ENCODE measurements around the gene RECK.

RECK gene

DNA sequence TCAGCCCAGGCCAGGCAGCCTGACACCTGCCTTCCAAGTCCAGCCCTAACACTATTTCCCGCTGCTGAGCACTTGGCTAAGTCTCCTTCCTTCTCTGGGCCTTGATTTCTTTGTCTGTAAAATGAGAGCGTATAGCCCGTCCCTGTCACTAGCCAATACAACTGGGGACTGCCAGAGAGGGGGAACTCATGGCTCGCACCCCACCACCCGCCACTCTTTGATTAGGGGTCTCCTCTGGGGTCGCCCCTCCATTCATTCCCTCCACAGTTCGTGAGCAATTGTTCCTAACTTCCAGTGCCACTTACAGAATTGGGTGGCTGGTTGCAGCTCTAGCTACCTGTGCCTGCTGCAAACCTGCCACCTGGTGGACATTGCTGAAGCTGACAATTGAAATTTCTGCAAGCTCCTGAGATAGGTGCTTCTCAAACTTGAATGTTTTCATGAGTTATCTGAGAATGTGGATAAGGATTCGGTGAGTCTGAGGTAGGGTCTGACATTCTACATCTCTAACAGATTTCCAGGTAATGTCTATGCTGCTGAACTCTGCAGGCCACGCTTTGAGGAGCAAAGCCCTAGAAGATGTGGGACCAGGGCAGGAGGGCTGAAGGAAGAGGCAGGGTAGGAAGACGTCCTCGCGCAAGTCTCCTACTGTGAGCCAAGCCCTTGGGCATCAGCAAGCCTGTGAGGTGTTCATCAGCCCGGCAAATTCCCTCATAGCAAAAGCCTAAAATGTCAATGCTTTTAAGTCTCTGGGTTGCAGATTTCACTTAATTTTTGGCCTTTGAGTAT, 13.3 kb upstream of the RECK start:
- intact Hi-C loops (cut with DNase I), result loop anchor here (2.0 kb wide), 1 partner anchor 69 kb away; no protein-coding TSS in a partner anchor
- DNase-seq, result peak; percentile 37 to 92 (median 70)

- intact Hi-C loops (cut with DNase I), result no loop called here
- no peak for DNase-seq
These were observed 11.0 kb upstream of the RECK start for GRCh38 chr9:36025746-36026145.

DNA sequence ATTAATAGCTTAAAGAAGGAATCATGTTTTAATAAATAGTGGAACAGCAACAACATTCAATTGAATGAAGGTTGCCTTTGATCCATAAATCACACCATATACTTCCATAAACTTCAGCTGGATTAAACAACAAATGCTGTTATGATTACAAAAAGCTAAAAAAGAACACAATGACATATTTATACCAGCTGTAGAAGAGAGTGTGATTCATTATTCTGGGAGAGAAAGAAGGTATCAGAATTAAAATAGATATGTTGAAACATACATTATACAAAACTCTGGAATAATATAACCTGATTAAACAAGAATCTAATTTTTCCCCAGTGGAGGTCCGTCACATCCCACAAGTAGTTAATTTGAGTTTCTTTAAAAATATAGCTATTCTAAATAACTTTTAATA, 7.5 kb upstream of the RECK start:
- no peak for DNase-seq
- intact Hi-C loops (cut with DNase I), result no loop called here

GRCh38 chr9:36029765-36030528, 6.8 kb upstream of the RECK start:
- intact Hi-C loops (cut with DNase I), result no loop called here
- DNase-seq, result no peak

GRCh38 chr9:36030871-36031270, 5.8 kb upstream of the RECK start:
- DNase-seq, result no peak
- intact Hi-C loops (cut with DNase I), result no loop called here

DNA sequence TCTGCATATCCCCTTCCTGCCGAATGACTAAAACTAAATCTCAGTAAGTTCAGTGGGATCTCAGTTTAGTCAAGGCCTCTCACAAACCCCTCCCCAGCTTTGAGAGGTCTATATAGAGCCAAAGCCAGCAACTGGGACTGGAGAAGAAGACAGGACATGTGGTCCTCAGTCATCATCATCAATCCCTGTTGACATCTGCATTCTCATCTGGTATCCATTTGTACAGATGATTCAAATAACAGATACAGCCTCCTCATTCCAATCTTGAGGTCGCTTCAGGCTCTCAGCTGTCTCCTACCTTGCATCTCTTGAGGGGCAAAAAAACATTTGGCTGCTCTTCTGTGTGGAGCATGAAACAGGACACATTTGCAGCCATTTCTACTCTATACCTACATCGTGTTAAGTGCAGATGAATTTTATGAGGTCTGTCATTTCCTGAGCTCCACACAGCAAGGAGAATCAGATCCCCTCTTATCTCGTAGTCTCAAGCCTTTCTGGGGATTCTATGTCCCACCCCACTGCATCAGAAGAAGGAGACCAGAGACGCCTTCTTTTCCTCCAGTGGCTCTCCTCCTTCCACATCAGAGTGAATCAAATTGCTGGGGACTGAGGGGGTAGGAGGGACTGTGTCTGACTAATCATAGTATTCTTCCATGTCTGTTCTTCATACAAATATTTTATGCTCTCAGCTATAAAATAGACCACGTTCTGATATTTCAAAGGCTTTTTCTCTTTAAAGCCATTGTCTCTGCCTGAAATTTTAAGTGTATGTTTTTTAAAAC, 4.7 kb upstream of the RECK start:
- no peak for DNase-seq
- intact Hi-C loops (cut with DNase I), result no loop called here

DNA sequence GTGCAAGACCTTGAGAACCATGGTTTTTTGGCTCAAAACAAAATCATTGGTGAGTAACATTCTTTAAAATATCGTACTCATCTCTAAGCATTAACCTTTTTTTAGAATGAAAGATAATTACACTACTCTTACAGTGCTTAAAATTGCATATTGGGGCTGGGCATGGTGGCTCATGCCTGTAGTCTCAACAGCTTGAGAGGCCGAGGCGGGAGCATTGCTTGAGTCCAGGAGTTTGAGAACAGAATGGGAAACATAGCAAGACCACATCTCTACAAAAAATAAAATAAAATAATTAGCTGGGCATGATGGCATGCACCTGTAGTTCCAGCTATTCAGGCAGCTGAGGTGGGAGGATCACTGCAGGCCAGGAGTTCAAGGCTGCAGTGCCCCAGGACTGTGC, 2.9 kb upstream of the RECK start:
- intact Hi-C loops (cut with DNase I), result no loop called here

GRCh38 chr9:36034234-36034633, 2.5 kb upstream of the RECK start:
- no peak for DNase-seq
- intact Hi-C loops (cut with DNase I), result no loop called here

More for the DNA sequence above, 2.9 kb upstream of the RECK start:
- DNase-seq, result no peak

DNA sequence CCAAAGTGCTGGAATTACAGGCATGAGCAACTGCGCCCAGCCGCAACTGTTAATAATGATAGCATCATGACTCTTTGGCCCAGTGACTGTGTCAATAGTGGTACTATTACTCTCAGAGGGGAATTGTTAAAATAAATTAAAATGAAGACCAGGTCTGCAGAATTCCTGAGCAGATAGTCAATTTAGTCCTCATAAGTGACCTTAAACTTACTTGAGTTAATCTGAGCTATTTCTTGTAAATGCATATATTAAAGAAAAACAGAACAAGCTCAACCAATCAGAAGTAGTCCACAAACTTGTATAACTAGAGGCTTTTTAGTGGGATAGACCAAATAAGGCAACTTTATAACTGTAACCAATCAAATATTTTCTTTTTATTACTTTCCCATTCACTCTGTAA, 1.7 kb upstream of the RECK start:
- DNase-seq, result no peak
- intact Hi-C loops (cut with DNase I), result no loop called here

DNA sequence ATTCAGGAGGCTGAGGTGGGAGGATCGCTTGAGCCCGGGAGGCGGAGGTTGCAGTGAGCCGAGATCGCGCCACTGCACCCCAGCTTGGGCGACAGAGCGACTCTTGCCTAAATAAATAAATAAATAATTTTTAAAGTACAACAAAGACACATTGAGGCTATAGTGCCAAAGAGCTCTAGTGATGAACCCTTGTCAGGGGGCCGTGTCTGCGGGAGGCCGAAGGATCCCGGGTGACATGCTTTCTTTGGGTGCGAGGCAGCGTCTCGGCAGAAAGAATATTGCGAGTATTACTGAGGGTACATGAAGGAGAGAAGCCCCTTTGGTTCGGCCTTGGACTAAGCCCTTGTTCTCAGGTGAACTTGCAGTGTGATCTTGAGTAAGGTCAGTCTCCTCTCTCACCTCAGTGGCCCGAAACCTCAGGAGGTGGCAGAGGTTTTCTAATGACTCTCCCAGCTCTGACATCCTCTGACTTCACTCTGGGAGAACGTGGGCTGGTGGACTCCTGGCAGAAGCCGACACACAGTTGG, 397 bp upstream of the RECK start:
- intact Hi-C loops (cut with DNase I), result no loop called here
- DNase-seq, result no peak

DNA sequence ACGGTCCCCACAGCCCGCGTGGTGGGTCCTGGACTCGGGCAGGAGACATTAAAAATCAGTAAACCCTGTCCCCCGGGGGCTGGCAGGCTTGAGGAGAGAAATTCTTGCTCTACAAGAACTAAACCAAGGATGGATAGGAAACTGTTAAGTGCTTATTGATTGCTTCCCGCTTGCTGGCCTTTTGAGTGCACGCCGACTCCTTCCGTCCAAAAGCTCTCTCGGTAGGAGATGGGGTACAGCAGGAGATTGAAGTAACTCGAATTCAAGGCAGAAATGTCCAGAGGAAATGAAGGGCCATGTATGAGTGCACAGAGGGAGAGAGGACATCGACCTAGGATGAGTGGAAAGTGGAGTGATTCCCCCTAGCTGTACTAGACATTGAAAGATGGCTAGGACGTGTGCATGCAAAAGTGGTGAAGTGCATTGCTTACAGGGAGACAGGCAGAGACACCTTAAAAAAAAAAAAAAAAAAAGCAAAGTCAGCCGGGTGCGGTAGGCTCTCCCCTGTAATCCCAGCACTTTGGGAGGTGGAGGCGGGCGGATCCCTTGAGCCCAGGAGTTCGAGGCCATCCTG, 923 bp downstream of the RECK start:
- intact Hi-C loops (cut with DNase I), result no loop called here
- DNase-seq, result peak in 3 of 10 donors; percentile 7 to 47 (median 22)

DNA sequence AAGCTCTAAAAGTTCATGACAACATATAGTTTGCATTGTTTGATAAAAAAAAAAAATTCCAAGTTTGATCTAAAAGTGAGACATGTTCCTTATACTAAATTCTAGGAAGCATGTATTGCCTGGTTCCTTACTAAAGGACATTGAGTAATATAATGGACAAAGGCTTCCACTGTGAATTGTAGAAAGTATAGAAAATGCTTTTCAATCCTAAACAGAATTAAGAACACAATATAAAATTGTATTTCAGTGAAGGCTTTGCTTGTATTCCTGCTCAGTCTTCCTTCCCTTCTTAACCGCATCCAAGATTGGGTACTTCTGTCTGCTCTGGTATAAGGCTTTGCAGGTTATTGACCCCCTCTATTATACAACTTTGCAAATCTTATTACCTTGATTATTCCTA, 2.4 kb downstream of the RECK start:
- intact Hi-C loops (cut with DNase I), result no loop called here
- DNase-seq, result no peak

DNA sequence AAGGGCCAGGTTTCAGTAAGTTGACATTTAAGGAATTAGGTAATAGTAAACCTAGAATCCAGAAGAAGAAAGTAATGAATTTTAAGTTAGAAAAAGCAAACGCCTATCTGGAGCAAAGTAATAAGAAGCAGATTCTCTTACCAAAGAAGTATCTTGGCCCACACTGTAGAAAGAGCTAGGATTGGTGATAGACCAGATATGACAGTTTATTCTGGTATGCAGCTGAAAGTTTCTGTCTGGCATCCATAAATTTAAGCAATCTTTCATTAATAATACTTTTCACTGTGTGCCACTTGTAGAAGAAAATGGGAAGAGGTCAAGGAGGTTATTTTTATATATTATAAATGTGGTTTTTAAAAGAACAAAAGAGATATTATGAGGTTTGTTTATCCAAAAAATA, 3.0 kb downstream of the RECK start:
- intact Hi-C loops (cut with DNase I), result no loop called here
- no peak for DNase-seq

GRCh38 chr9:36040271-36040925, 3.7 kb downstream of the RECK start:
- intact Hi-C loops (cut with DNase I), result no loop called here

GRCh38 chr9:36041506-36041905, 4.8 kb downstream of the RECK start:
- no peak for DNase-seq
- intact Hi-C loops (cut with DNase I), result no loop called here

More at GRCh38 chr9:36040271-36040925, 3.7 kb downstream of the RECK start:
- DNase-seq, result no peak

DNA sequence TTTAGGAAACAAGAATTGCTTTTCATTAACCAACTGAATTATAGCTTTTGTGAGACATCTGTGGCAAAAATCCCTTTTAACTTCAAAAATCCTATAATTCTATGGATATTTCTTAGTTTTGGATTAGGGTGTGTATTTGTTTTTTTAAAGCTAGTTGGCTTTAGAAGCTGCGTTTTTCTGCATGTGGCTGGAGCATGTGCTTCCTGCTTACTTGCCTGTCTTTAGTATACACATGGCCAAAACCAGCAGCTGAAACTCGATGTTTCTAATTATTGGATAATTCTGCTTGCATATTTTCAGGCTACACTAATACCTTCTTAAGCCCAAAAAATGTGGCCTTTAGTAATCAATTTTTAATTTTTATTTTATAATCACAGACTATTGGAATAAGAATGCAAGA, 8.9 kb downstream of the RECK start:
- intact Hi-C loops (cut with DNase I), result no loop called here
- no peak for DNase-seq

DNA sequence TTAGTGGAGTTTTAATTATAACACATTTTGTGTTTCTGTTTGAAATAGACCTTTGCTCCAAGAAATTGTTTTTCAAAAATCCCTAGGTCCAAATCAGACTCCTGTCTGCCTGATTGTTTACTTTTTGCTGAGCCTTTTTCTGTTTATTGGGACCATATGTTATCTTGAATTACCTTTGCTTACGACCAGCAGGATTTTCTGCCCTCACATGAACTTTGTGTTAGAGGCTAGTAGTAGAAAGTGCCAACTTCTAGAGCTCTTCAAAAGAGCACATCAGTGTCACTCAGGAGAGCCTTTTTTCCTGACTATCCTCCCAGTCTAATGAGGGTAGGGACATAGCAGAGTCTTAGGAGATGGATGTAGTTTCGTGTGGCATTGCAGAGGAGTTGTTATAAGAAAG, 10.2 kb downstream of the RECK start:
- intact Hi-C loops (cut with DNase I), result no loop called here
- DNase-seq, result no peak

DNA sequence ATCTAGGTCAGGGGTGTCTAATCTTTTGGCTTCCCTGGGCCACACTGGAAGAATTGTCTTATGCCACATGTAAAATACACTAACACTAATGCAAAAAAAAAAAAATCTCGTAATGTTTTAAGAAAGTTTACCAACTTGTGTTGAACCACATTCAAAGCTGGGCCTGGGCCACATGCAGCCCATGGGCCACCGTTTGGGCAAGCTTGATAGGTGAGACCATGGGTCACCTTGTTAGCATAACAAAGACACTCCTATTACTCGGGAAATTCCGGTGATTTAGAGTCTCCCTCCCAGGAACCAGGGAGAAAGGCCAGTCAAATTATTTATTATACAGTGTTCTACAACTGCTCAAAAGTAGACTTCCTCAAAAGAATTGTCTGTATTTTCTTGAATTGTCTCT, 12.7 kb downstream of the RECK start:
- peak in 1 of 10 donors; percentile 55 for DNase-seq
- intact Hi-C loops (cut with DNase I), result no loop called here

GRCh38 chr9:36050476-36050875, 13.8 kb downstream of the RECK start:
- DNase-seq, result no peak
- intact Hi-C loops (cut with DNase I), result no loop called here

GRCh38 chr9:36051317-36051716, 14.6 kb downstream of the RECK start:
- no peak for DNase-seq
- intact Hi-C loops (cut with DNase I), result no loop called here

Measured in posterior cingulate gyrus (tissue), 11 donors.